ENCODE measurements around the gene SLC6A8.
"Not testable (repeated sequence)": the region's sequence is repeated elsewhere in the genome, so short reads cannot be mapped to it uniquely, and the experiment has no call there.

DNA sequence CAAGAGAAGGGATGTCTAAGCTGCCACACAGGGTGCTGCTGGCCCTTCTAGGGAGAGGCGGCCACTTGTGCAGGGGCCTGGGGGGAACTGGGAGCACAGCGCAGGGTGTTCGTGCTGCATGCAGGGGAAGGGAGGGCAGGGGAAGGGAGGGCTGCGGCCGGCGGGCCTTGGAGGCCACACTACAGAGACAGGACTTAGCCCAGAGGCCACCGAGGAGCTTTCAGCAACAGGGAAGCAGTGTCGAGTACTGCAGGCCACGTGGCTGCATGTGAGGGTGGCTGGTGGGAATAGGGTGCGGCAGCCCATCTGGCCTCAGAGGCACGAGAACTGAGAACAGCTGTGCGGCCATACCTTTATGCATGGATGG lies 57.3 kb downstream of the SLC6A8 start:
- TF ChIP-seq, protein P1, sequence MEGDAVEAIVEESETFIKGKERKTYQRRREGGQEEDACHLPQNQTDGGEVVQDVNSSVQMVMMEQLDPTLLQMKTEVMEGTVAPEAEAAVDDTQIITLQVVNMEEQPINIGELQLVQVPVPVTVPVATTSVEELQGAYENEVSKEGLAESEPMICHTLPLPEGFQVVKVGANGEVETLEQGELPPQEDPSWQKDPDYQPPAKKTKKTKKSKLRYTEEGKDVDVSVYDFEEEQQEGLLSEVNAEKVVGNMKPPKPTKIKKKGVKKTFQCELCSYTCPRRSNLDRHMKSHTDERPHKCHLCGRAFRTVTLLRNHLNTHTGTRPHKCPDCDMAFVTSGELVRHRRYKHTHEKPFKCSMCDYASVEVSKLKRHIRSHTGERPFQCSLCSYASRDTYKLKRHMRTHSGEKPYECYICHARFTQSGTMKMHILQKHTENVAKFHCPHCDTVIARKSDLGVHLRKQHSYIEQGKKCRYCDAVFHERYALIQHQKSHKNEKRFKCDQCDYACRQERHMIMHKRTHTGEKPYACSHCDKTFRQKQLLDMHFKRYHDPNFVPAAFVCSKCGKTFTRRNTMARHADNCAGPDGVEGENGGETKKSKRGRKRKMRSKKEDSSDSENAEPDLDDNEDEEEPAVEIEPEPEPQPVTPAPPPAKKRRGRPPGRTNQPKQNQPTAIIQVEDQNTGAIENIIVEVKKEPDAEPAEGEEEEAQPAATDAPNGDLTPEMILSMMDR (IDR thresholded peaks at IDR 0.05): not testable (repeated sequence)
- not testable (repeated sequence) for TF ChIP-seq POLR2A (IDR thresholded peaks at IDR 0.05)

Measured in heart left ventricle (tissue), 13 donors.